NOMO-1 (cell line): Measurements from ENCODE around the gene TMIGD3.
A peak's percentile ranks its signal among the peaks of the same experiment; 100 is the strongest.

Source experiments
- DNase-seq, 2 experiments: peaks; one replicate each; lab custom pipeline; 2025; ENCODE audit not compliant: unreplicated experiment in 2 of 2; lab: John Stamatoyannopoulos, UW

TMIGD3 gene

DNA sequence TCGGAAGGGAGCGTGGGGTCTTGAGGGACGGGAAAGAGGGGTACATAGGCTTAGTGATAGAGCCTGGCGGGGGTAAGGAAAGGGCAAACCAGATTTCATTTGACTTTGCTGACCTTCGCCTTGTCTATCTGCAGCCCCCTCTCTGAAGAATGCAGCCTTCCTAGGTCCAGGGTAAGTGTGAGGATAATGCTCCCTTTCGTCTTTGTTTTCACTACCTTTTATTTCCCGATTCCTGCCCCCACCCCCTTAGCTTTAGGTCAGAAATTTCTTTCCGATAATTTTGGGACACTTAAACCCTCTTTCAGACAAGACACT, 53.8 kb downstream of the TMIGD3 start:
- DNase-seq: no peak

DNA sequence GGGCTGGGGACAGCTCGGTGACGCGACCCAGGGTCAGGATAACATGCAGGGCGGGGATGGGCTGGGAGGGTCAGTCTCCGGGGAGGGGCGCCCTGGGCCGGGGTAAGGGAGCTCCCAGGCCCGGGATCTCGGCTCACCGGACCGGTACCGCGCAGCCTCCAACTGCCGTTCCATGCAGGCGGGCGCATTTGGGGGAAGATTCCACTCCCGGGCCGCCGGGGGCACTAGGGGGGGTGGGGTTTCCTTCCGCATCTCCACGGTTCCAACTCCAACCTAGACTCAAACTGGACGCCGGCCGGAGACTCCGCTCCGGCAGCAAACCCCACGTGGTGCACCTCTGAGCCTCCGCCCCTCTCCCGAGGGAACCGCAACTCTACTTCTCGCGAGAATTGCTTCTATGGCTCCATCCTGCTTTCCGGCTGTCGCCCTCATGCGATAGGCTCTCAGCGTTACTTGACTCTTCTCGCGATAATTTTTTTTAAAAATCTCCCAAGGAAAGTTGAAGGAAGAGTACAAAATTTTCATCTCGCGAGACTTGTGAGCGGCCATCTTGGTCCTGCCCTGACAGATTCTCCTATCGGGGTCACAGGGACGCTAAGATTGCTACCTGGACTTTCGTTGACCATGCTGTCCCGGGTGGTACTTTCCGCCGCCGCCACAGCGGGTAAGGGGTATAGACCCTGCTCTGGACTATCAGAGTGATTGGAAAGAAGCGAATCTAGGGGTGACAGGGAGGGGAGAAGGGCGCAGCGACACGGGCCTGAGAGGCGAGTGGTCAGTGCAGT, 54.3 kb downstream of the TMIGD3 start, which contains the start of the genes ATP5PB and WDR77:
ATP5PB (plus strand) TSS at position 547 of the 785 bp plus-strand sequence; CDS start at position 625, 78 bp downstream.
WDR77 (minus strand) TSS at position 339 of the 785 bp plus-strand sequence; CDS start at position 252, 87 bp downstream.
- DNase-seq: peak; percentile 98 to 100

DNA sequence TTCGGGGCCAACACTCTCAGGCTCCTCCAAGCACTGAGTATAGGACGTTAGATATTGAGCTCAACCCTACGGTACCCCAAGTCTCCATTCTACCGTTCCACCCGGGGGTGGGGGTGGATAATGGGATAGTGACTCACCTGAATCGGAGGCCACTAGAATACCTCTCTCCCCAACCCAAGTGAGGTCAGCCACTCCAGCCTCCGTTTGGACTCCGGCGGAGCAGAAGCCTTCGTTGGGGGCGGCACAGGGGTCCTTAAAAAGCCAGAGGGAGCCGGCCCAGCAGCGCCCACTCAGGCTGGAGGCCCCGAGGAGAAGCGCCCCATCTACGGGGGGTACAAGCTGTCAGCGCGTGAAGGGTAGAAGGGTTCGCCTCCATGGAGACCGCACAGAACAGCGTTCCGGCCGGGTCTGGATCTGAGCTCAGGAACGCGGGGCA, 54.9 kb downstream of the TMIGD3 start:
- peak; percentile 15 to 20 for DNase-seq

DNA sequence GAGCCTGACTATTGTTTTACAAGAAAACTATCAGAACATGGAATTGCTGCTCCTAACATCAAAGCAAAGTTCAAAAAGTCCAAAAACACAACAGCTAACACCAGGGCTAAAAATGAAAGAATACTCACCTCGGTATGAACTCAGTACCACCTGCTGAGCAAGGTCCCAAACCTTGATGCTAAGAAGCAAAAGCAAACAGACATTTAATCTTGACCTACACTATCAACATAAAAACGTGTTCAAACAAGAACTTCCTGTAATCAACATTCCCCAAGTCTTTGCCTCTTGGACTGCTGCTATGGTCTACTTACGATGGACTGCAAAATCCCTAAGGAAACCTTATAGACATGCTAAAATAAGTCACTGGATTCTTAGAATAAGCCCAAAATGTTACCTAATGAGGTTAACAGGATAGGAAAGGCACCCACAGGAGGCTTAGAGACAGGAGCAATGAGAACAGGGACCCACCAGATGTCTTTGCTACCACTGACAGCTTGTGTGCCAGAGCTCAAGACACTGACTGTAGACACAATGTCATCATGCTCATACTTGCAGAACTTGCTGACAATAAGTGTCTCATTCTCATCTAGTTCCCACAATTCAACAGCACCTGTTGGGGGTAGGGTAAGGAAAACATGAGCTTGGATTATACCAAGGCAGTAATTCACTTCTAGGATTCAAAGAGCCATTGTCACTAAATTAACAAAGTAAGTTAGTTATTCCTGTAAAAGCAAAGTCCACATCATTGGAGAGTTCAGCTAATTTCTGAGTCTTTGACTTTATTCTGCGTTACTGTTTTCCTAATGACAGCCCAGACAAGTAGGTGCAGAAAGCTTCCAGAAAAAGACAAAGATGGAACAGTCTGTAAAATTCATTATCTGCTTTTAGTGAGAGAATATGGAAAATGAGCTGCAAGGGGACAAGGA, 56.2 kb downstream of the TMIGD3 start:
- DNase-seq: no peak

DNA sequence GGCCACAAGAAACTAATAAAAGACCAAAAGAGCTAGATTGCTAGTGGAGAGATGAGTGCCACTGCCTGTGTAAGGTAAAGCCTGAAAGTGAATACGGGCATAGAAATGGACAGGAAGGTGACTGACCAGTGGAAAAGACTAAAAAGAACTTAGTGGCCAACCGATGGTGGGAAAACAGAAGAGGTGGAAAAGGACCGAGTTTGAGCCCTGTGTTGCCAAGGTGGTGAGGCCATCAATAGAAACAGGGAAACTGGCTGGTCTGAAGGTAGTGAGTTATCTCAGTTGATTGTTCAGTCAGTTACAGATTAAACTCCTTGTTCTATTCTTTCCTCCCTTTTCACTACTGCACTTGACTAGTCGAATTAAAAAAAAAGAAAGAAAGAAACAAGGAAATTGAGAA, 56.9 kb downstream of the TMIGD3 start:
- no peak for DNase-seq

DNA sequence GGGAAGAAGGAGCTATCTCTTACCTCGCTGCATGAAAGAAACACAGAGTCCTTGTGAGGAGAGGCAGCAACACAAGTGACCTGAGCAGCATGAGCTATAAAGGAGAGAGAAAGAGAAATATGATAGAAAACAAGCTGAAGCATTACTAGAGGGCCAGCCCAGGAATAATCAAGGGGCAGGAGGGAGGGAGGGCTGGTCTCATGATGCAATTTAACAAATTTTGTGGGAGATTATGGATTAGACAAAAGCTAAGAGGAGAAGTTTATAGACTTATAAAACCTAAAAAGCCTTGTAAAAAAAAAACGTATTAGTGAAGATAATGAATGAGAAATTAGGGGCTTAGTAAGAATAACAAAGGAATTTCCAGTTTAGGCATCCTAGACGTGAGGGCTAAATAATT, 59.4 kb downstream of the TMIGD3 start:
- no peak for DNase-seq

DNA sequence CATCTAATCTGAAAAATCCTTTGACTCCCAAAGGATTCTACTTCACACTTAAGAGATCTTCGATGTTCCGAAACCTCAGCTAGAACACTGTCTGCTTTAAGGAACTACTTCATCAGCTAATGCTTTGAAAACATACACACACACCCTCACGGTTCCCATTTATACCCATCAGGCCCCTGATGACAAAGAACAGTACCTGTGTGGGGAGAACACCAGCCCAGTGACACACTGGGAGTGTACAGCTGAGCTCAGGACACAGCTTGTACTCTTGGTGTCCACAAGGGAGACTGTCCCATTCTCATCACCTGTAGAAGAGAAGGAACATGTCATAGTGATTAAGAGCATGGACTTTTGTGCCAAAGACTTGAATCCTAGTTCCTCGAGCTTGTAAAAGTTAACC, 61.0 kb downstream of the TMIGD3 start:
- no peak for DNase-seq

DNA sequence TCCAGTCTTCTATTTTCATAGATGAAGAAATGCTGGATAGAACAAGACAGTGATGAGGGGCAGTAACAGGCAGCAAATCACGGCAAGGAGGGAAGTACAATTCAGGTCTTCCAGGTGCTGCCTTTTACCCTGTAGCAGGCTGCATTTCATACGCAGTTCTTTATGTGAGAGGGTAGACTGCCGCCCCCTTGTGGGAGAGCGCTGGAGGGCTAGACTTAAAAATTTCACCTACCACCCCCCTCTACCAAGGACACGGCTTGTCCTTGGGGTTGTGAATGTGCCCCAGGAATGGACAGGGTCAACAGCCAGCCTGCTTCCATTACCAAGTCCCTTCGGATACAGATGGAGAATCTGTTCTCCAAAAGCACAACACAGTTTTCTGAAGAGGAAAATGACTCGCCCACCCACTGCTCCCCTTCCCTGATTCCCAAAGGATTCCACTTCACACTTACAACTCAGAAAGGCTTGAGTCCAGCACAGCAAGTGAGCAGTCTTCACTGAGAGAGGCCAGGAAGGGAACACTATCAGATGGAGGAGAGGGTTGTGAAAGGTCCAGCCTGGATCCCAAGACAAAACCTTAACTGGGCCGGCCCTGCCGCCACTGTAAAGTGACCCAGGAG, 61.8 kb downstream of the TMIGD3 start:
- peak in 1 of 2 experiments; percentile 28 for DNase-seq

DNA sequence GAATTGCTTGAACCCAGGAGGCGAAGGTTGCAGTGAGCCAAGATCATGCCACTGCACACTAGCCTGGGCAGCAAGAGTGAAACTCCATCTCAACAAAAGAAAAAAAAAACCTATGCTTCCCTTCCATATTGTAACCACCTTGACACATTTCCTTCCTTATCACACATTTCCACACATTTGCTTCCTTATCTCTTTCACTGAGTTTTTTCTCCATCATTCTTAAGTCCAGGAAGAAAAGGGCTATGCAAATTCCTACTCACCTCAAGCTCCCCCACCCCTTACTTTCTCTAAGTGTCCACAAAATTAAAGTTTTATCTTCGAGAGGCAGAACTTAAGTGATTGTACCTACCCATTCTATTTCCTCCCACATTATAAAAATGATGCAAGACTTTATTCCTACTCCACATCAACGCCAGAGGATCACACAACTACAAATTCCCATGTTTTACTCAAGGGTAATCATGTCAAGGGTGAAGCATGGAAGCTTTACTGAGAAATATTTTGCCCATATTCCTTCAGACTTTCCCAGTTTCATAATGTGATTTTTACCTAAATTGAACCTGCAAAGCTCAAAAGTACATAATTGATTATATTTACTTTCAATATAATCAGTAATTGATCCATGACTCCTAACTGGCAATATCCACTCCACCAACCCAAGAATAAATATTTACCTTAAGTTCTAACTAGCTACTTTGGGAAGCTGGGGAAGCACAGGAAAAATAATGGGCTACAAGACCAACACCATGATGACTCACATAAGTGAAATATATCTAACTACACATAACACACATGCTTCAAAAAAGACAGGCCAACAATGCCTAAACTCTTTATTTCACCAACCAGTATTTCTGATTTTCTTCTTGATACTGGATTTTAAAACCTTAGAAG, 63.7 kb downstream of the TMIGD3 start:
- DNase-seq: no peak

DNA sequence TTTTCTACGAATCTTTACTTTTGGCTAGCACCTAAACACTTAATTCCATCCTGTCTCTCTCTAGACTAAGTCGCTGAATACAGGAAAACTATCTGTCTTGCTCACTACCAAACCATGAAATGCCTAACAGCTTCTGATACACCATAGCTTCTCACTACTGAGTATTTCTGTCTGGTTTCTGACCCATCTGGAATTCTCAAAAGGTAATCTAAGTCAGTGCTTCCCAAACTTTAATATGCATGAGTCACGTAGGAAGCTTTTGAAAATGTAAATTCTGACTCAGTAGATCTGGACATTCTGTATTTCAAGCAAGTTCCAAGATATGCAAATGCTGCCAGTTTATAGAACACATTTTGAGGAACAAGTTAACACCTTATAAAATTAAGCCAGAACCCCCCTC, 66.7 kb downstream of the TMIGD3 start:
- DNase-seq: no peak
